HG03097 (cell line): ENCODE results near the gene DYRK3.

ENCODE experiments used
- ATAC-seq: cut with Tn5 transposase; IDR thresholded peaks from one replicate; pipeline ENCODE4 v1.9.1; 2021; ENCODE audit not compliant: unreplicated experiment, low FRiP score

Gene DYRK3

GRCh38 chr1:206679738-206680211 lies 44.4 kb downstream of the DYRK3 start:
- ATAC-seq, result peak; percentile 78

- ATAC-seq, result no peak
Measured at GRCh38 chr1:206680279-206680678, 44.9 kb downstream of the DYRK3 start.

GRCh38 chr1:206681359-206681758 lies 46.0 kb downstream of the DYRK3 start:
- ATAC-seq, result no peak

- ATAC-seq, result no peak
Measured at GRCh38 chr1:206682111-206682510, 46.8 kb downstream of the DYRK3 start.

GRCh38 chr1:206683313-206683712 lies 48.0 kb downstream of the DYRK3 start:
- no peak for ATAC-seq

GRCh38 chr1:206684003-206684402 lies 48.7 kb downstream of the DYRK3 start:
- no peak for ATAC-seq

- ATAC-seq, result peak; percentile 34
Measured at GRCh38 chr1:206684478-206685333, 49.4 kb downstream of the DYRK3 start, which contains the start of gene MAPKAPK2. TSS of gene MAPKAPK2 (plus strand) at chr1:206684905. CDS start at chr1:206685230, 325 bp downstream.

GRCh38 chr1:206685334-206685768 lies 50.0 kb downstream of the DYRK3 start:
- ATAC-seq, result no peak

- ATAC-seq, result no peak
Measured at GRCh38 chr1:206685769-206686477, 50.6 kb downstream of the DYRK3 start.

- ATAC-seq, result no peak
Measured at GRCh38 chr1:206686478-206687249, 51.3 kb downstream of the DYRK3 start.

GRCh38 chr1:206687251-206687914 lies 52.0 kb downstream of the DYRK3 start:
- ATAC-seq, result no peak

GRCh38 chr1:206687915-206688442 lies 52.6 kb downstream of the DYRK3 start:
- no peak for ATAC-seq

GRCh38 chr1:206690516-206690915 lies 55.2 kb downstream of the DYRK3 start:
- ATAC-seq, result no peak

GRCh38 chr1:206691604-206692003 lies 56.3 kb downstream of the DYRK3 start:
- ATAC-seq, result no peak

GRCh38 chr1:206693029-206693428 lies 57.7 kb downstream of the DYRK3 start:
- ATAC-seq, result no peak

GRCh38 chr1:206693592-206693991 lies 58.3 kb downstream of the DYRK3 start:
- no peak for ATAC-seq

- ATAC-seq, result no peak
Measured at GRCh38 chr1:206694171-206695124, 59.1 kb downstream of the DYRK3 start.

- ATAC-seq, result no peak
Measured at GRCh38 chr1:206695733-206696132, 60.4 kb downstream of the DYRK3 start.
